MCF 10A (cell line): ENCODE measurements around the gene PFDN1. TPM values are rescaled to one million over a fixed set of nuclear protein-coding genes. Genes with fewer than 3 reads are reported as not detected.
A peak's percentile ranks its signal among the peaks of the same experiment; 100 is the strongest.

Experiments used
- BruUV-seq: library from RNA; stranded (reverse); fragments of 400-500 nt; replicated peaks from 2 replicates; lab custom pipeline; 2021; lab: Mats Ljungman, UMichigan
- CTCF ChIA-PET: fragments of 300-600 bp; sonication (Branson Sonifier 250); formaldehyde crosslinking; extraction: SDS; loops from one replicate; lab custom pipeline; 2021; ENCODE audit warnings: antibody characterized with exemption, inconsistent platforms; lab: Yijun Ruan, JAX
- POLR2A ChIA-PET: fragments of 300-600, 350-650 bp; sonication (Branson Sonifier 250); formaldehyde crosslinking; extraction: SDS; loops from one replicate; lab custom pipeline; 2020; ENCODE audit warnings: antibody characterized with exemption, inconsistent platforms; lab: Yijun Ruan, JAX
- DNase-seq: peaks from one replicate; pipeline ENCODE4 v3.0.0-alpha.2; 2018; ENCODE audit not compliant: unreplicated experiment
- H3K27ac Mint-ChIP-seq: one replicate; pipeline ENCODE4 v1.8.0; 2022; ENCODE audit warnings: mild to moderate bottlenecking, low read depth, mixed read lengths; ENCODE audit not compliant: unreplicated experiment
- H3K27me3 Mint-ChIP-seq: one replicate; pipeline ENCODE4 v1.8.0; 2022; ENCODE audit warnings: mixed read lengths; ENCODE audit not compliant: insufficient read depth, unreplicated experiment
- H3K36me3 Mint-ChIP-seq: one replicate; pipeline ENCODE4 v1.8.0; 2022; ENCODE audit warnings: mild to moderate bottlenecking, moderate library complexity, mixed read lengths; ENCODE audit not compliant: insufficient read depth, unreplicated experiment
- H3K4me1 Mint-ChIP-seq: one replicate; pipeline ENCODE4 v1.8.0; 2022; ENCODE audit warnings: mixed read lengths; ENCODE audit not compliant: insufficient read depth, unreplicated experiment
- H3K4me3 Mint-ChIP-seq: one replicate; pipeline ENCODE4 v1.8.0; 2022; ENCODE audit warnings: mild to moderate bottlenecking, moderate library complexity, mixed read lengths; ENCODE audit not compliant: unreplicated experiment
- H3K9me3 Mint-ChIP-seq: one replicate; pipeline ENCODE4 v1.8.0; 2022; ENCODE audit warnings: mixed read lengths; ENCODE audit not compliant: unreplicated experiment
- intact Hi-C: fragments of 100-400 bp; cut with micrococcal nuclease; formaldehyde crosslinking; loops from 2 replicates; pipeline ENCODE4 v1.14.1; 2022
- total RNA-seq: library from RNA; stranded (reverse); gene quantifications from 2 replicates; pipeline ENCODE4 v1.2.3, GENCODE V29; 2022
- TF ChIP-seq, protein P1 (sequence below): fragments of 200-600 bp; IDR thresholded peaks from one replicate; pipeline ENCODE4 v1.8.0; 2022; ENCODE audit warnings: antibody characterized with exemption, mild to moderate bottlenecking; ENCODE audit not compliant: unreplicated experiment

Gene PFDN1
- total RNA-seq, 1 experiment from 2014 or later, result 94.7 TPM

DNA sequence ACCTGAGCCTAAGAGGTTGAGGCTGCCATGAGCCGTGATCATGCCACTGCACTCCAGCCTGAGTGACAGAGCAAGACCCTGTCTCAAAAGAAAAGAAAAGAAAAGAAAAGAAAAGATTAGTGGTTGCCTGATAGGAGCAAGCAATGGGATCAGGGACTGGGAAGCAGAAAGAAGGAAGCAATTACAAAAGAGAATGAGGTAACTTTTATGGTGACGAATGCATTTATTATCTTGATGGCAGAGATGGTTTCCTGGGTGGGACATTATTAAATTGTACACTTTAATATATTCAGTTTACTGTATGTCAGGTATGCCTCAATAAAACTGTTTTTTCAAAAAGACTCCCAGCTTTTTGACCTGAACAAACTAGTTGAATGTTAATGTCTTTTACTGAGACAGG, 7.5 kb upstream of the PFDN1 start:
- intact Hi-C loops, result no loop called here
- Mint-ChIP-seq H3K27ac (no peak overlapping the region), H3K4me3 (no peak overlapping the region), H3K36me3 (no peaks in the 10 kb centered on the region), H3K4me1 (peaks cover 22% of the 10 kb centered on the region), H3K9me3 (no peaks in the 10 kb centered on the region), H3K27me3 (no peaks in the 10 kb centered on the region)
- ChIA-PET CTCF (interaction anchor here (0.9 to 7.6 kb wide), 4 partner anchors 18 to 66 kb away, joined by 3 to 52 read pairs (median 18); partner anchors contain the start of gene HBEGF), POLR2A (interaction anchor here (0.6 to 3.2 kb wide), 9 partner anchors 10 to 65 kb away, joined by 3 to 14 read pairs (median 5); partner anchors contain the start of gene HBEGF)
- no peak for DNase-seq
- TF ChIP-seq, protein P1, sequence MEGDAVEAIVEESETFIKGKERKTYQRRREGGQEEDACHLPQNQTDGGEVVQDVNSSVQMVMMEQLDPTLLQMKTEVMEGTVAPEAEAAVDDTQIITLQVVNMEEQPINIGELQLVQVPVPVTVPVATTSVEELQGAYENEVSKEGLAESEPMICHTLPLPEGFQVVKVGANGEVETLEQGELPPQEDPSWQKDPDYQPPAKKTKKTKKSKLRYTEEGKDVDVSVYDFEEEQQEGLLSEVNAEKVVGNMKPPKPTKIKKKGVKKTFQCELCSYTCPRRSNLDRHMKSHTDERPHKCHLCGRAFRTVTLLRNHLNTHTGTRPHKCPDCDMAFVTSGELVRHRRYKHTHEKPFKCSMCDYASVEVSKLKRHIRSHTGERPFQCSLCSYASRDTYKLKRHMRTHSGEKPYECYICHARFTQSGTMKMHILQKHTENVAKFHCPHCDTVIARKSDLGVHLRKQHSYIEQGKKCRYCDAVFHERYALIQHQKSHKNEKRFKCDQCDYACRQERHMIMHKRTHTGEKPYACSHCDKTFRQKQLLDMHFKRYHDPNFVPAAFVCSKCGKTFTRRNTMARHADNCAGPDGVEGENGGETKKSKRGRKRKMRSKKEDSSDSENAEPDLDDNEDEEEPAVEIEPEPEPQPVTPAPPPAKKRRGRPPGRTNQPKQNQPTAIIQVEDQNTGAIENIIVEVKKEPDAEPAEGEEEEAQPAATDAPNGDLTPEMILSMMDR, result no peak
- no TSS peak for BruUV-seq

- intact Hi-C loops, result no loop called here
- DNase-seq, result no peak
- H3K4me1 Mint-ChIP-seq, result peaks cover 22% of the 10 kb centered on the region
- ChIA-PET POLR2A (interaction anchor here (0.8 to 3.2 kb wide), 3 partner anchors 11 to 50 kb away, joined by 4 to 14 read pairs (median 7); partner anchors contain the start of gene HBEGF), CTCF (interaction anchor here (1.1 to 7.6 kb wide), 3 partner anchors 36 to 65 kb away, joined by 3 to 52 read pairs (median 31); partner anchors contain the start of gene HBEGF)
- H3K36me3 Mint-ChIP-seq, result no peaks in the 10 kb centered on the region
- no TSS peak for BruUV-seq
- H3K27me3 Mint-ChIP-seq, result no peaks in the 10 kb centered on the region
- no peak overlapping the region for H3K4me3 Mint-ChIP-seq
- TF ChIP-seq, protein P1, result no peak
- no peak overlapping the region for H3K27ac Mint-ChIP-seq
- no peaks in the 10 kb centered on the region for H3K9me3 Mint-ChIP-seq
These were observed 6.9 kb upstream of the PFDN1 start for GRCh38 chr5:140309706-140310249.

DNA sequence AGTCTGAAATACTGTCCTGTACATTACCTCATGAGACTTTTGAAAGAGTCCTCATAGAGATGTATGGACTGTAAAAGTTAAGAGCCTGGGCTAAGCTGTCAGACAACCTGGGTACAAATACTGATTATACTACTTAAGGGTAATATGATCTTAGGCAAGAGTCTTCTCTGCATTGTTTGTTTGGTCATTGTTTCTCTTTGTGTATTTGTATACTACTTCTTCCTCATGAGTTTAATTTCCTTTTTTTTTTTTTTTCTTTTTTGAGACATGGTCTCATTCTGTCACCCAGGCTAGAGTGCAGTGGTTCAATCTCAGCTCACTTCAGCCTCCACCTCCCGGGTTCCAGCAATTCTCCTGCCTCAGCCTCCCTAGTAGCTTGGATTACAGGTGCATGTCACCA, 2.6 kb upstream of the PFDN1 start:
- H3K9me3 Mint-ChIP-seq, result no peaks in the 10 kb centered on the region
- DNase-seq, result no peak
- TF ChIP-seq, protein P1, result no peak
- POLR2A ChIA-PET, result interaction anchor here (0.6 to 5.9 kb wide), 3 partner anchors 19 to 40 kb away, joined by 3 to 98 read pairs (median 3); partner anchors contain the start of gene HBEGF
- peaks cover 23% of the 10 kb centered on the region for H3K4me1 Mint-ChIP-seq
- no peaks in the 10 kb centered on the region for H3K27me3 Mint-ChIP-seq
- intact Hi-C loops, result no loop called here
- H3K4me3 Mint-ChIP-seq, result no peak overlapping the region
- BruUV-seq, result no TSS peak
- CTCF ChIA-PET, result interaction anchor here (0.6 to 1.2 kb wide), 4 partner anchors 22 to 1044 kb away, joined by 3 to 6 read pairs (median 4); no protein-coding TSS in a partner anchor
- peaks cover 8% of the 10 kb centered on the region for H3K36me3 Mint-ChIP-seq
- no peak overlapping the region for H3K27ac Mint-ChIP-seq

DNA sequence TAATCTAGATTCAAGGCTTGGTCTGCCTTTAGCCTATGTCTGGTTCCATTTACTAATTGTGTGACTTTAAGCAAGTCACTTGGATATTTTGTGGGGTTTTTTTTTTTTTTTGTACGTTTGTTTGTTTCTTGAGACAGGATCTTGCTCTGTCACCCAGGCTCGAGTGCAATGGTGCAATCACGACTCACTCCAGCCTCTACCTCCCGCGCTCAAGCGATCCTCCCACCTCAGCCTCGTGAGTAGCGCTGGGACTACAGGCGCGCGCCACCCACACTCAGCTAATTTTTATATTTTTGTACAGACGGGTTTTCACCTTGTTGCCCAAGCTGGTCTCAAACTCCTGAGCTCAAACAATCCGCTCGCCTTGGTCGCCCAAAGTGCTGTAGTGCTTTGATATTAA, 1.1 kb upstream of the PFDN1 start:
- BruUV-seq, result no TSS peak
- Mint-ChIP-seq H3K27ac (no peak overlapping the region), H3K4me3 (peak overlapping the region; percentile 100), H3K36me3 (peaks cover 22% of the 10 kb centered on the region), H3K27me3 (no peaks in the 10 kb centered on the region), H3K4me1 (peaks cover 24% of the 10 kb centered on the region), H3K9me3 (no peaks in the 10 kb centered on the region)
- TF ChIP-seq, protein P1, result no peak
- POLR2A ChIA-PET, result interaction anchor here (1.1 to 5.9 kb wide), 11 partner anchors 8 to 82 kb away, joined by 3 to 98 read pairs (median 11); partner anchors contain the start of gene HBEGF
- DNase-seq, result no peak
- CTCF ChIA-PET, result interaction anchor here (0.6 to 3.9 kb wide), 7 partner anchors 7 to 70 kb away, joined by 3 to 39 read pairs (median 4); partner anchors contain the start of gene HBEGF
- intact Hi-C loops, result loop anchor here (2.0 to 5.0 kb wide), 3 partner anchors 43 to 62 kb away; partner anchors contain the start of gene HBEGF
